ENCODE data around the gene BMPR1B.

BMPR1B gene

DNA sequence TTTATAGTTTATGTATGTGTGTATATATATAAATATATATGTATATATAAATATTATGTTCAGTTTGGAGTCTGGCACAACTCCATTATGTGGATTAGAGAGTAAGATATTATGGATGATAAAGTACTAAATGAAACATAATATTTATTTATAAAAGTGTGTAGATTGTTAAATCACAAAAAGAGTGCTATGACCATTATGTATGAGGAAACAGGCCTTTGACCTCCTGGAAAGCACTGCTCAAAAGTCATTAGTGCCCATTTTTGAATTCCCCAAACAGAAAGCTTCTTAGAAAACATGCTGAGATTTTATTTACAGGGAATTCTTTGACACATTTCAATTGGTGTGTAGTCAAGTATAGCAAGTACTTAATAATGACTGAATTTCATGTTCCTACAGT lies 399.8 kb downstream of the BMPR1B start:
- Histone ChIP-seq H4K20me1 (ENCODE audit: insufficient read depth) (no peaks in the 10 kb centered on the region; the same call in 1 of the 2 replicates), H2AFZ (ENCODE audit: low read depth) (no peak overlapping the region), H3K4me2 (no peak overlapping the region), H3K9ac (no peak overlapping the region), H3K4me1 (ENCODE audit: low read depth, poor library complexity, severe bottlenecking) (peaks cover 10% of the 10 kb centered on the region), H3K4me3 (IDR thresholded peaks at IDR 0.05; ENCODE audit: insufficient read depth, low read depth, low read length) (no peak overlapping the region), H3K36me3 (ENCODE audit: insufficient read depth) (no peaks in the 10 kb centered on the region), H3K27me3 (ENCODE audit: insufficient read depth, low read depth) (no peaks in the 10 kb centered on the region), H3K79me2 (ENCODE audit: insufficient read depth, low read depth) (no peaks in the 10 kb centered on the region), H3K27ac (no peak overlapping the region)
- TF ChIP-seq, protein P1, sequence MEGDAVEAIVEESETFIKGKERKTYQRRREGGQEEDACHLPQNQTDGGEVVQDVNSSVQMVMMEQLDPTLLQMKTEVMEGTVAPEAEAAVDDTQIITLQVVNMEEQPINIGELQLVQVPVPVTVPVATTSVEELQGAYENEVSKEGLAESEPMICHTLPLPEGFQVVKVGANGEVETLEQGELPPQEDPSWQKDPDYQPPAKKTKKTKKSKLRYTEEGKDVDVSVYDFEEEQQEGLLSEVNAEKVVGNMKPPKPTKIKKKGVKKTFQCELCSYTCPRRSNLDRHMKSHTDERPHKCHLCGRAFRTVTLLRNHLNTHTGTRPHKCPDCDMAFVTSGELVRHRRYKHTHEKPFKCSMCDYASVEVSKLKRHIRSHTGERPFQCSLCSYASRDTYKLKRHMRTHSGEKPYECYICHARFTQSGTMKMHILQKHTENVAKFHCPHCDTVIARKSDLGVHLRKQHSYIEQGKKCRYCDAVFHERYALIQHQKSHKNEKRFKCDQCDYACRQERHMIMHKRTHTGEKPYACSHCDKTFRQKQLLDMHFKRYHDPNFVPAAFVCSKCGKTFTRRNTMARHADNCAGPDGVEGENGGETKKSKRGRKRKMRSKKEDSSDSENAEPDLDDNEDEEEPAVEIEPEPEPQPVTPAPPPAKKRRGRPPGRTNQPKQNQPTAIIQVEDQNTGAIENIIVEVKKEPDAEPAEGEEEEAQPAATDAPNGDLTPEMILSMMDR (conservative IDR thresholded peaks at IDR 0.05; ENCODE audit: low read depth, low read length): no peak

DNA sequence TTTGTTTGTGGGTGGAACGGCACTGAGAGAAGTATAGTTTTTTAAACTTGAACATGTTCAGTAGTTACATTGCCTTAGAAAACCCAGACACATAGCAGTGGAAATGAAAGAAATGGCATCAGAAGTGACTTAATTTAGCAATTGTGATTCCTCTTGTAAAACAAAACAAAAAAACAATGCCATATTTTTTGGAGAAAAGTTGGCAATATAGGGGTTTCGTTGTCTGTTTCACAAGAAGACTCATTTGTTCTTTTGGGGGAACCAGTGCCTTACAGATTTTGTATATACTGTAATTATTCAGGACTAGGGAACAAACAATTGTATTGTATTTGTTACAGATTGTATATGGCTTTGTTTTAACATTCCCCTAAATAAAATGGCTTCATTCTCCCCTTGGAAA lies 400.3 kb downstream of the BMPR1B start:
- Histone ChIP-seq H2AFZ (ENCODE audit: low read depth) (no peak overlapping the region), H3K36me3 (ENCODE audit: insufficient read depth) (no peaks in the 10 kb centered on the region), H3K27ac (no peak overlapping the region), H3K79me2 (ENCODE audit: insufficient read depth, low read depth) (no peaks in the 10 kb centered on the region), H3K4me1 (ENCODE audit: low read depth, poor library complexity, severe bottlenecking) (peaks cover 10% of the 10 kb centered on the region), H3K4me2 (no peak overlapping the region), H3K9ac (no peak overlapping the region), H4K20me1 (ENCODE audit: insufficient read depth) (no peaks in the 10 kb centered on the region; the same call in 1 of the 2 replicates), H3K4me3 (IDR thresholded peaks at IDR 0.05; ENCODE audit: insufficient read depth, low read depth, low read length) (no peak overlapping the region), H3K27me3 (ENCODE audit: insufficient read depth, low read depth) (no peaks in the 10 kb centered on the region)
- TF ChIP-seq, protein P1 (conservative IDR thresholded peaks at IDR 0.05; ENCODE audit: low read depth, low read length): no peak

DNA sequence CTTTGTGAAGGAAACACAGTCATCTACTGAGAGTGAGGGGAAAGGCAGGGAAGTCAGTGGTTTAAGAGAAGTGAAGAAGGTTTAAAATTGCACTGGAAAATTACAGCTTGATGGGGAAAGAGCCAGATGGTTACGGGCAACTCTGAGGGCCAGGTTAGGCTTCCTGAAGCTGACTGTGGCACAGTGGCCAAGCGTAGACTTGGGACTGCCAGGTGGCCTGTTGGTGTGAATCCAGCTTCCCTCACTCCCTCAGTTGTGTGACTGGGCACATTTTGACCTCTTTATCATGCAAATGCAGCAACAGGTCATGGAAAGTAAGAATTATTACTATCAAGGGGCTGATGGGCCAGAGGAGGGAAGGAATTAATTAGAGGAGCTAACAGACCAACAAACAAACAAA lies 400.9 kb downstream of the BMPR1B start:
- Histone ChIP-seq H3K79me2 (ENCODE audit: insufficient read depth, low read depth) (no peaks in the 10 kb centered on the region), H3K27me3 (ENCODE audit: insufficient read depth, low read depth) (no peaks in the 10 kb centered on the region), H3K4me1 (ENCODE audit: low read depth, poor library complexity, severe bottlenecking) (peaks cover 10% of the 10 kb centered on the region), H3K4me2 (no peak overlapping the region), H3K36me3 (ENCODE audit: insufficient read depth) (no peaks in the 10 kb centered on the region), H4K20me1 (ENCODE audit: insufficient read depth) (no peaks in the 10 kb centered on the region; the same call in 1 of the 2 replicates), H3K27ac (no peak overlapping the region), H3K9ac (no peak overlapping the region), H2AFZ (ENCODE audit: low read depth) (no peak overlapping the region), H3K4me3 (IDR thresholded peaks at IDR 0.05; ENCODE audit: insufficient read depth, low read depth, low read length) (no peak overlapping the region)
- TF ChIP-seq, protein P1 (conservative IDR thresholded peaks at IDR 0.05; ENCODE audit: low read depth, low read length): no peak

DNA sequence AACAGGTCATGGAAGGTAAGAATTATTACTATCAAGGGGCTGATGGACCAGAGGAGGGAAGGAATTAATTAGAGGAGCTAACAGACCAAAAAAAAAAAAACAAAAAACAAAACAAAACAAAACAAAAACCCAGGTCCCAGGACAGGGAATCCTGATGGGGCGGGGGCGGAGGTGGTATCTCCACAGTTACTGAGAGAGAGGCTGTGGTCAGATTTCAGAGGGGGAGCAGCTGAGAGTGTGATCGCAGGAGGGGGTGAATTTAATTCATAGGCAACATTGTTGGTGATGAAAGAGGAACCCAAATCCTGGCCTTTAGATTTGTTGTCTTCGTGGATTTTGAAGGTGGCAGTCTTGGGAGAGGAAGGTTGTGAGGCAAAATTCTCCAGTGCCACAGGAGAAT lies 401.6 kb downstream of the BMPR1B start:
- Histone ChIP-seq H3K36me3 (ENCODE audit: insufficient read depth) (no peaks in the 10 kb centered on the region), H4K20me1 (ENCODE audit: insufficient read depth) (no peaks in the 10 kb centered on the region), H3K27me3 (ENCODE audit: insufficient read depth, low read depth) (no peaks in the 10 kb centered on the region), H3K79me2 (ENCODE audit: insufficient read depth, low read depth) (no peaks in the 10 kb centered on the region), H3K4me3 (IDR thresholded peaks at IDR 0.05; ENCODE audit: insufficient read depth, low read depth, low read length) (no peak overlapping the region), H3K9ac (no peak overlapping the region), H3K4me1 (ENCODE audit: low read depth, poor library complexity, severe bottlenecking) (peaks cover 10% of the 10 kb centered on the region), H3K4me2 (no peak overlapping the region), H3K27ac (no peak overlapping the region), H2AFZ (ENCODE audit: low read depth) (no peak overlapping the region)
- TF ChIP-seq, protein P1 (conservative IDR thresholded peaks at IDR 0.05; ENCODE audit: low read depth, low read length): no peak

Data from KMS-11 (cell line).